HepG2 (cell line): ENCODE data around the gene SLC22A23. TPM values are rescaled to one million over a fixed set of nuclear protein-coding genes. Genes with fewer than 3 reads are reported as not detected.

Experiments used
- ADNP ChIP-seq: sonication (generic); formaldehyde crosslinking; IDR thresholded peaks from 2 replicates; pipeline ENCODE4 v1.4.0; 2020; ENCODE audit warnings: missing genetic modification reagents
- BHLHE40 ChIP-seq: IDR thresholded peaks from 2 replicates; pipeline ENCODE4 v1.6.1; 2011; ENCODE audit warnings: low read length, improper control_type of control experiment
- CAMTA2 ChIP-seq: sonication (generic); formaldehyde crosslinking; IDR thresholded peaks from 2 replicates; pipeline ENCODE4 v1.4.0; 2020; ENCODE audit warnings: mild to moderate bottlenecking, missing genetic modification reagents, borderline replicate concordance
- DNMT1 ChIP-seq: sonication (generic); formaldehyde crosslinking; IDR thresholded peaks from 2 replicates; pipeline ENCODE4 v1.5.1; 2020; ENCODE audit warnings: mild to moderate bottlenecking, missing genetic modification reagents
- EP300 ChIP-seq, 3 experiments: sonication (generic) in 1 of 3; formaldehyde crosslinking in 1 of 3; IDR thresholded peaks; 2 replicates each; pipeline versions ENCODE4 v1.5.1 to v1.6.1; 2011 to 2020; ENCODE audit warnings: low read depth in 2 of 3, low read length in 2 of 3, borderline replicate concordance in 1 of 3, improper control_type of control experiment in 1 of 3, mild to moderate bottlenecking in 1 of 3, missing genetic modification reagents in 1 of 3, moderate library complexity in 1 of 3
- GATA4 ChIP-seq: sonication (generic); IDR thresholded peaks from 2 replicates; pipeline ENCODE4 v1.6.1; 2016; ENCODE audit warnings: antibody characterized with exemption, low read depth, borderline replicate concordance
- KLF16 ChIP-seq, 2 experiments: sonication (generic) in 1 of 2; formaldehyde crosslinking in 1 of 2; IDR thresholded peaks; 2 replicates each; pipeline versions ENCODE4 v1.6.1 to v1.8.0; 2016 to 2023; ENCODE audit warnings: missing genetic modification reagents in 2 of 2, missing compliant biosample characterization in 1 of 2
- SIX1 ChIP-seq: sonication (generic); formaldehyde crosslinking; IDR thresholded peaks from 2 replicates; pipeline ENCODE4 v1.4.0; 2020; ENCODE audit warnings: missing genetic modification reagents, borderline replicate concordance
- TARDBP ChIP-seq: sonication (generic); formaldehyde crosslinking; IDR thresholded peaks from 2 replicates; pipeline ENCODE4 v1.8.0; 2022; ENCODE audit warnings: mild to moderate bottlenecking, missing genetic modification reagents
- TSC22D2 ChIP-seq: sonication (generic); formaldehyde crosslinking; IDR thresholded peaks from 2 replicates; pipeline ENCODE4 v1.5.1; 2020; ENCODE audit warnings: missing genetic modification reagents, mild to moderate bottlenecking, borderline replicate concordance
- ZNF24 ChIP-seq: fragments of 450-650 bp; IDR thresholded peaks from 2 replicates; pipeline ENCODE4 v1.6.1; 2017; ENCODE audit warnings: antibody characterized with exemption, mild to moderate bottlenecking
- ZNF484 ChIP-seq: sonication (generic); formaldehyde crosslinking; IDR thresholded peaks from 2 replicates; pipeline ENCODE4 v1.5.1; 2020; ENCODE audit warnings: mild to moderate bottlenecking, low read depth, missing genetic modification reagents, borderline replicate concordance
- ZNF549 ChIP-seq: sonication (generic); formaldehyde crosslinking; IDR thresholded peaks from 2 replicates; pipeline ENCODE4 v1.5.0; 2020; ENCODE audit warnings: missing genetic modification reagents
- ZNF550 ChIP-seq: sonication (generic); formaldehyde crosslinking; IDR thresholded peaks from 2 replicates; pipeline ENCODE4 v1.4.0; 2020; ENCODE audit warnings: mild to moderate bottlenecking, missing genetic modification reagents, borderline replicate concordance
- ZNF792 ChIP-seq: IDR thresholded peaks from 2 replicates; pipeline ENCODE4 v1.6.1; 2016
- ZSCAN20 ChIP-seq: sonication (generic); formaldehyde crosslinking; IDR thresholded peaks from 2 replicates; pipeline ENCODE4 v1.4.0; 2020; ENCODE audit warnings: missing genetic modification reagents, mild to moderate bottlenecking, borderline replicate concordance
- polyA plus RNA-seq, 8 experiments: library from polyadenylated mRNA; depleted of rRNA in 3 of 8; stranded (reverse) in 7 of 8; unstranded in 1 of 8; fragments of >200 nt; fragmentation: Illumina TruSeq in 4 of 8; extraction: Trizol in 4 of 8; gene quantifications; 2 replicates each; pipeline versions ENCODE4 v1.2.1 to v1.2.3, GENCODE V29; 2011 to 2016; ENCODE audit warnings: low read depth in 4 of 8, missing spikeins in 1 of 8, mixed read lengths in 1 of 8; ENCODE audit not compliant: insufficient read depth in 1 of 8
- total RNA-seq, 5 experiments: library from RNA; depleted of rRNA; stranded (reverse); fragments of >200 nt; fragmentation: Illumina TruSeq; extraction: Trizol; gene quantifications; 2 replicates each; pipeline ENCODE4 v1.2.3, GENCODE V29; 2016; ENCODE audit warnings: low read depth in 1 of 5
- TF ChIP-seq, protein P1 (sequence below): sonication (generic); formaldehyde crosslinking; IDR thresholded peaks from 2 replicates; pipeline ENCODE4 v1.4.0; 2020; ENCODE audit warnings: missing genetic modification reagents
- TF ChIP-seq, protein P2 (sequence below): sonication (generic); formaldehyde crosslinking; IDR thresholded peaks from 2 replicates; pipeline ENCODE4 v1.8.1; 2023; ENCODE audit warnings: mild to moderate bottlenecking, moderate library complexity, missing genetic modification reagents
- TF ChIP-seq, protein P3 (sequence below): sonication (generic); formaldehyde crosslinking; IDR thresholded peaks from 2 replicates; pipeline ENCODE4 v1.4.0; 2020; ENCODE audit warnings: missing genetic modification reagents; ENCODE audit errors: not compliant biosample characterization
- TF ChIP-seq, protein P4 (sequence below), 2 experiments: IDR thresholded peaks; 2 replicates each; pipeline ENCODE4 v1.6.1; 2011 to 2012; ENCODE audit warnings: low read length in 2 of 2, borderline replicate concordance in 1 of 2, low read depth in 1 of 2, mild to moderate bottlenecking in 1 of 2, moderate library complexity in 1 of 2

Gene SLC22A23
- total and polyA plus RNA-seq, 2 of the 13 experiments (the other 11 are each of a cell fraction or from before 2014, with no cell fraction given) = 11.8 to 17.5 TPM

DNA sequence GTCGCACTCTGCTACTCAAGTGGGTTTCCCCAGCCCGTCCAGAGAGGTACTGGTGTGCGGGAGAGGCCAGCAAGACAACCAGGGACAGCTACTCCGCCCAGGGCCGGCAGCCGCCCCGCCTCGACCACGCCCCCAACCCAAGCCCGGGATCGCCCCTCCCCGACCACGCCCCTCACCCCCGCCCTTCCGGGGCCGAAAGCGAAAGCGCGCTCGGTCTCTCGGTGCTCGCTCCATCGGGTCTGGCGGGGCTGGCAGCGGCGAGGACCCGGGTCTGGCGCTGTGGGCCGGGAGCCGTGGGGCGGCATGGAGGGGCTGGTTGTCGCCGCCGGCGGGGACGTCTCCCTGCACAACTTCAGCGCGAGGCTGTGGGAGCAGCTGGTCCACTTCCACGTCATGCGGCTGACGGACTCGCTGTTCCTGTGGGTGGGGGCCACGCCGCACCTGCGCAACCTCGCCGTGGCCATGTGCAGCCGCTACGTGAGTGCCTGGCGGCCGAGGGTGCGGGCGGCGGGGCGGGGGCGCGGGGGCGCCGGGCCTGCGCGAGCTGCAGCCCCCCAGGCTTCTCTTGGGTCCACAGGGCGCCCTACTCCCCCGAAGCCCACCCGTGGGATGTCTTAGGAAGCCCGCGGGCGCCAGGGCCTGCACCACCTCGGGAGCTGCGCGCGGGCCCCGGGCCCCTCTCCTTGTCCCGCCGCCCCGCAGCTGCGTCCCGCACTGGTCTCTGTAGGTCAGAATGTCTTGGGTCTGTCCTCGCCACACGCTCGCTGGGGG is 197.9 kb downstream of the SLC22A23 start, which contains the start of gene PSMG4 (continued):
- TF ChIP-seq BHLHE40 (peak; percentile 30; the same call in 1 of the 2 replicates), ADNP (CRISPR knock-in tag) (no peak), TARDBP (CRISPR knock-in tag) (peak; percentile 96), SIX1 (CRISPR knock-in tag) (no peak), TSC22D2 (peak; percentile 70; the same call in 1 of the 2 replicates), ZNF484 (CRISPR knock-in tag) (peak; percentile 85; the same call in 1 of the 2 replicates), KLF16 (CRISPR knock-in tag; IDR thresholded peaks at IDR 0.05) (peak in 1 of 2 experiments; percentile 94; a peak in 2 of 4 replicates), GATA4 (0 out of 2 replicates have a peak, but pooled peaks have one; percentile 41), EP300 (IDR thresholded peaks at IDR 0.05; ENCODE audit: low read depth in 2 of 2, low read length in 2 of 2) (no peak; a peak in 2 of 4 replicates), EP300 (CRISPR knock-in tag; IDR thresholded peaks at IDR 0.05; ENCODE audit: borderline replicate concordance) (no peak; the same call in 1 of the 2 replicates), CAMTA2 (CRISPR knock-in tag) (0 out of 2 replicates have a peak, but pooled peaks have one; percentile 3), ZNF549 (CRISPR knock-in tag) (0 out of 2 replicates have a peak, but pooled peaks have one; percentile 27), ZNF792 (CRISPR knock-in tag) (peak; percentile 84; the same call in 1 of the 2 replicates), DNMT1 (CRISPR knock-in tag) (peak; percentile 91; the same call in 1 of the 2 replicates), ZNF550 (CRISPR knock-in tag) (no peak), ZNF24 (no peak), ZSCAN20 (CRISPR knock-in tag) (peak; percentile 95)
- TF ChIP-seq, protein P1, sequence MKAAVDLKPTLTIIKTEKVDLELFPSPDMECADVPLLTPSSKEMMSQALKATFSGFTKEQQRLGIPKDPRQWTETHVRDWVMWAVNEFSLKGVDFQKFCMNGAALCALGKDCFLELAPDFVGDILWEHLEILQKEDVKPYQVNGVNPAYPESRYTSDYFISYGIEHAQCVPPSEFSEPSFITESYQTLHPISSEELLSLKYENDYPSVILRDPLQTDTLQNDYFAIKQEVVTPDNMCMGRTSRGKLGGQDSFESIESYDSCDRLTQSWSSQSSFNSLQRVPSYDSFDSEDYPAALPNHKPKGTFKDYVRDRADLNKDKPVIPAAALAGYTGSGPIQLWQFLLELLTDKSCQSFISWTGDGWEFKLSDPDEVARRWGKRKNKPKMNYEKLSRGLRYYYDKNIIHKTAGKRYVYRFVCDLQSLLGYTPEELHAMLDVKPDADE (CRISPR knock-in tag) = no peak
- TF ChIP-seq, protein P2, sequence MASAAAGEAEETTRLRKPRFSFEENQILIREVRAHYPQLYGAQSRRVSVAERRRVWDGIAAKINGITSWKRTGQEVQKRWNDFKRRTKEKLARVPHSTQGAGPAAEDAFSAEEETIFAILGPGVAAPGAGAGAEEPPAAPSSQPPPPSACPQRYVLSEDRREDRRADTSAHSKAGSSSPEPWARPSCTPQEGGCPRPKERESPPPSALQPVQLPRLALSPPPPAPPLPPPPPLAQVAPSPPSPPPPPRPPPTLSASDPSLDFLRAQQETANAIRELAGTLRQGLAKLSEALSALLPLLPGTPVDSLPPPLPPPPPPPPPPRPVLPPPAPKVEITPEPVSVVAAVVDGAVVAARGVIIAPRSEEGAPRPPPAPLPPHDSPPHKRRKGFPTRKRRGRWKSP (CRISPR knock-in tag) = peak; percentile 91
- TF ChIP-seq, protein P3, sequence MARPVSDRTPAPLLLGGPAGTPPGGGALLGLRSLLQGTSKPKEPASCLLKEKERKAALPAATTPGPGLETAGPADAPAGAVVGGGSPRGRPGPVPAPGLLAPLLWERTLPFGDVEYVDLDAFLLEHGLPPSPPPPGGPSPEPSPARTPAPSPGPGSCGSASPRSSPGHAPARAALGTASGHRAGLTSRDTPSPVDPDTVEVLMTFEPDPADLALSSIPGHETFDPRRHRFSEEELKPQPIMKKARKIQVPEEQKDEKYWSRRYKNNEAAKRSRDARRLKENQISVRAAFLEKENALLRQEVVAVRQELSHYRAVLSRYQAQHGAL (CRISPR knock-in tag) = peak; percentile 48
- TF ChIP-seq, protein P4, sequence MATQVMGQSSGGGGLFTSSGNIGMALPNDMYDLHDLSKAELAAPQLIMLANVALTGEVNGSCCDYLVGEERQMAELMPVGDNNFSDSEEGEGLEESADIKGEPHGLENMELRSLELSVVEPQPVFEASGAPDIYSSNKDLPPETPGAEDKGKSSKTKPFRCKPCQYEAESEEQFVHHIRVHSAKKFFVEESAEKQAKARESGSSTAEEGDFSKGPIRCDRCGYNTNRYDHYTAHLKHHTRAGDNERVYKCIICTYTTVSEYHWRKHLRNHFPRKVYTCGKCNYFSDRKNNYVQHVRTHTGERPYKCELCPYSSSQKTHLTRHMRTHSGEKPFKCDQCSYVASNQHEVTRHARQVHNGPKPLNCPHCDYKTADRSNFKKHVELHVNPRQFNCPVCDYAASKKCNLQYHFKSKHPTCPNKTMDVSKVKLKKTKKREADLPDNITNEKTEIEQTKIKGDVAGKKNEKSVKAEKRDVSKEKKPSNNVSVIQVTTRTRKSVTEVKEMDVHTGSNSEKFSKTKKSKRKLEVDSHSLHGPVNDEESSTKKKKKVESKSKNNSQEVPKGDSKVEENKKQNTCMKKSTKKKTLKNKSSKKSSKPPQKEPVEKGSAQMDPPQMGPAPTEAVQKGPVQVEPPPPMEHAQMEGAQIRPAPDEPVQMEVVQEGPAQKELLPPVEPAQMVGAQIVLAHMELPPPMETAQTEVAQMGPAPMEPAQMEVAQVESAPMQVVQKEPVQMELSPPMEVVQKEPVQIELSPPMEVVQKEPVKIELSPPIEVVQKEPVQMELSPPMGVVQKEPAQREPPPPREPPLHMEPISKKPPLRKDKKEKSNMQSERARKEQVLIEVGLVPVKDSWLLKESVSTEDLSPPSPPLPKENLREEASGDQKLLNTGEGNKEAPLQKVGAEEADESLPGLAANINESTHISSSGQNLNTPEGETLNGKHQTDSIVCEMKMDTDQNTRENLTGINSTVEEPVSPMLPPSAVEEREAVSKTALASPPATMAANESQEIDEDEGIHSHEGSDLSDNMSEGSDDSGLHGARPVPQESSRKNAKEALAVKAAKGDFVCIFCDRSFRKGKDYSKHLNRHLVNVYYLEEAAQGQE (IDR thresholded peaks at IDR 0.05; ENCODE audit: borderline replicate concordance in 1 of 2, low read depth in 1 of 2, low read length in 2 of 2) = no peak; a peak in 2 of 4 replicates
